Hypothalamus (tissue), 51 donors: ENCODE measurements around the gene CLIP2.
"Not testable (repeated sequence)": the region's sequence is repeated elsewhere in the genome, so short reads cannot be mapped to it uniquely, and the experiment has no call there.

ENCODE experiments used
- DNase-seq, 51 donors: peaks; one replicate each; lab custom pipeline; 2025; lab: John Stamatoyannopoulos, UW

The CLIP2 gene

GRCh38 chr7:74289018-74289658, at the start of gene CLIP2:
CLIP2 (plus strand) TSS chr7:74289407; CDS start chr7:74317547, 28,140 bp downstream.
- DNase-seq, result peak; percentile 30 to 90 (median 79)

- no peak for DNase-seq
These were observed 48.7 kb upstream of the CLIP2 start for GRCh38 chr7:74240482-74240881.

GRCh38 chr7:74242122-74242443, 47.1 kb upstream of the CLIP2 start:
- DNase-seq, result no peak

GRCh38 chr7:74246497-74246896, 42.7 kb upstream of the CLIP2 start:
- no peak for DNase-seq

GRCh38 chr7:74248156-74248555, 41.1 kb upstream of the CLIP2 start:
- no peak for DNase-seq

- not testable (repeated sequence) for DNase-seq
These were observed 40.1 kb upstream of the CLIP2 start for GRCh38 chr7:74249058-74249457.

- DNase-seq, result no peak
These were observed 36.3 kb upstream of the CLIP2 start for GRCh38 chr7:74252893-74253292.

GRCh38 chr7:74253331-74253730, 35.9 kb upstream of the CLIP2 start:
- DNase-seq, result no peak

- no peak for DNase-seq
These were observed 35.4 kb upstream of the CLIP2 start for GRCh38 chr7:74253835-74254128.

GRCh38 chr7:74254129-74254857, 34.9 kb upstream of the CLIP2 start, which contains the start of gene RFC2:
RFC2 (minus strand) TSS chr7:74254399; CDS start chr7:74254383, 16 bp downstream.
- peak; percentile 71 to 99 (median 95) for DNase-seq

- DNase-seq, result no peak
These were observed 34.3 kb upstream of the CLIP2 start for GRCh38 chr7:74254858-74255379.

GRCh38 chr7:74255461-74255860, 33.7 kb upstream of the CLIP2 start:
- DNase-seq, result not testable (repeated sequence)

GRCh38 chr7:74256491-74257408, 32.5 kb upstream of the CLIP2 start:
- no peak for DNase-seq

- no peak for DNase-seq
These were observed 30.6 kb upstream of the CLIP2 start for GRCh38 chr7:74258639-74259038.

GRCh38 chr7:74262639-74263398, 26.4 kb upstream of the CLIP2 start:
- DNase-seq, result no peak

GRCh38 chr7:74263399-74264120, 25.6 kb upstream of the CLIP2 start:
- no peak for DNase-seq

- DNase-seq, result no peak
These were observed 22.8 kb upstream of the CLIP2 start for GRCh38 chr7:74266191-74266963.

- no peak for DNase-seq
These were observed 21.2 kb upstream of the CLIP2 start for GRCh38 chr7:74267756-74268565.
